Left cardiac atrium (tissue), 4 donors: ENCODE results near the gene CFAP97D1. TPM values are rescaled to one million over a fixed set of nuclear protein-coding genes. Genes with fewer than 3 reads are reported as not detected.
"Not testable (repeated sequence)": the region's sequence is repeated elsewhere in the genome, so short reads cannot be mapped to it uniquely, and the experiment has no call there.

Source experiments
- ATAC-seq, 2 donors: fragments of 200-7000 bp; cut with Tn5 transposase; one replicate each; pipeline ENCODE4 v1.9.1; 2020; ENCODE audit warnings: mild to moderate bottlenecking in 2 of 2, moderate library complexity in 2 of 2
- DNase-seq: peaks from one replicate; pipeline ENCODE4 v3.0.0-alpha.2; 2020
- intact Hi-C, 2 donors: fragments of 100-400 bp; cut with DNase I; formaldehyde crosslinking; loops; one replicate each; pipeline versions ENCODE4 v1.14.1 to v1.15.1; 2022 to 2023
- total RNA-seq, 2 donors: library from RNA; stranded (reverse); fragmentation: NEBNext Ultra II Directional; extraction: Animal tissue kit (Norgen Biotek cat#: 25700); gene quantifications; one replicate each; pipeline ENCODE4 v1.2.1, GENCODE V29; 2021
- donor health status: DM: no; HTN: yes; CAD: no.
- donor health status: DM: no; HTN: yes; CAD: no; lungs with severe emphysema.
- donor health status: DM: yes; HTN: yes; CAD: no.
- donor health status: Dilated cardiomyopathy.

Gene CFAP97D1
- total RNA-seq, 2 donors from 2014 or later = not detected

GRCh38 chr17:43784628-43785101 is 4.4 kb downstream of the CFAP97D1 start:
- intact Hi-C loops = no loop called here
- DNase-seq (no peak), ATAC-seq (no peak)

- intact Hi-C loops = no loop called here
- ATAC-seq = no peak
Observed at GRCh38 chr17:43787728-43788127, 7.5 kb downstream of the CFAP97D1 start.

GRCh38 chr17:43788540-43788939 is 8.3 kb downstream of the CFAP97D1 start:
- DNase-seq (no peak), ATAC-seq (no peak)
- intact Hi-C loops = no loop called here

More at GRCh38 chr17:43787728-43788127, 7.5 kb downstream of the CFAP97D1 start:
- no peak for DNase-seq

GRCh38 chr17:43789482-43789881 is 9.2 kb downstream of the CFAP97D1 start:
- intact Hi-C loops = no loop called here
- DNase-seq (no peak), ATAC-seq (no peak)

GRCh38 chr17:43790311-43790940 is 10.2 kb downstream of the CFAP97D1 start:
- intact Hi-C loops = no loop called here
- no peak for DNase-seq
- peak; percentile 15 to 34 for ATAC-seq

GRCh38 chr17:43791589-43791988 is 11.4 kb downstream of the CFAP97D1 start:
- DNase-seq (no peak), ATAC-seq (peak in 1 of 2 donors; percentile 68)
- intact Hi-C loops = no loop called here

GRCh38 chr17:43792668-43793067 is 12.4 kb downstream of the CFAP97D1 start:
- ATAC-seq, intact Hi-C loops, DNase-seq: not testable (repeated sequence)

GRCh38 chr17:43798024-43798423 is 17.8 kb downstream of the CFAP97D1 start:
- ATAC-seq, DNase-seq, intact Hi-C loops: not testable (repeated sequence)

GRCh38 chr17:43799047-43799446 is 18.8 kb downstream of the CFAP97D1 start:
- ATAC-seq (no peak), DNase-seq (no peak)
- intact Hi-C loops = no loop called here

GRCh38 chr17:43800736-43801135 is 20.5 kb downstream of the CFAP97D1 start:
- DNase-seq (no peak), ATAC-seq (no peak)
- intact Hi-C loops = no loop called here

GRCh38 chr17:43801844-43802243 is 21.6 kb downstream of the CFAP97D1 start:
- intact Hi-C loops = no loop called here
- ATAC-seq (no peak), DNase-seq (no peak)

- DNase-seq (no peak), ATAC-seq (no peak)
- intact Hi-C loops = no loop called here
Observed at GRCh38 chr17:43803758-43804157, 23.5 kb downstream of the CFAP97D1 start.

GRCh38 chr17:43805117-43805516 is 24.9 kb downstream of the CFAP97D1 start:
- no peak for DNase-seq
- no peak for ATAC-seq
- intact Hi-C loops = no loop called here

GRCh38 chr17:43808076-43808475 is 27.8 kb downstream of the CFAP97D1 start:
- DNase-seq (no peak), ATAC-seq (no peak)
- intact Hi-C loops = no loop called here

GRCh38 chr17:43809121-43809520 is 28.9 kb downstream of the CFAP97D1 start:
- ATAC-seq (peak in 1 of 2 donors; percentile 45), DNase-seq (no peak)
- intact Hi-C loops = no loop called here

GRCh38 chr17:43810226-43810715 is 30.0 kb downstream of the CFAP97D1 start:
- intact Hi-C loops = no loop called here
- ATAC-seq (no peak), DNase-seq (no peak)

- no peak for ATAC-seq
- no peak for DNase-seq
- intact Hi-C loops = no loop called here
Observed at GRCh38 chr17:43810823-43811222, 30.6 kb downstream of the CFAP97D1 start.

- no peak for DNase-seq
- intact Hi-C loops = no loop called here
- ATAC-seq = no peak
Observed at GRCh38 chr17:43812396-43813265, 32.4 kb downstream of the CFAP97D1 start.

GRCh38 chr17:43813386-43813785 is 33.2 kb downstream of the CFAP97D1 start:
- intact Hi-C loops = no loop called here
- DNase-seq (no peak), ATAC-seq (no peak)

- intact Hi-C loops = no loop called here
- ATAC-seq (no peak), DNase-seq (no peak)
Observed at GRCh38 chr17:43814026-43814425, 33.8 kb downstream of the CFAP97D1 start.
